Loucy (cell line): ENCODE data around the gene ISL1.

Experiments used
- H2AFZ ChIP-seq: fragments of 200-600 bp; sonication (generic); 2 replicates; pipeline ENCODE4 v1.6.0; 2016; ENCODE audit warnings: antibody characterized with exemption, mild to moderate bottlenecking, low read length, moderate library complexity
- H3F3A ChIP-seq: fragments of 200-600 bp; 2 replicates; pipeline ENCODE4 v1.6.0; 2016; ENCODE audit warnings: antibody characterized with exemption, low read depth, mild to moderate bottlenecking
- H3K27me3 ChIP-seq: fragments of 200-600 bp; sonication (generic); 2 replicates; pipeline ENCODE4 v1.6.1; 2014; ENCODE audit warnings: low read length, mild to moderate bottlenecking; ENCODE audit not compliant: insufficient read depth, poor library complexity, severe bottlenecking
- H3K36me3 ChIP-seq: fragments of 200-600 bp; sonication (generic); 2 replicates; pipeline ENCODE4 v1.6.1; 2016; ENCODE audit warnings: low read length; ENCODE audit not compliant: insufficient read depth
- H3K4me1 ChIP-seq: fragments of 200-600 bp; sonication (generic); 2 replicates; pipeline ENCODE4 v1.5.1; 2014; ENCODE audit warnings: low read length, mild to moderate bottlenecking; ENCODE audit not compliant: insufficient read depth, poor library complexity, severe bottlenecking
- H3K4me2 ChIP-seq: fragments of 200-600 bp; sonication (generic); 2 replicates; pipeline ENCODE4 v1.6.0; 2014; ENCODE audit warnings: antibody characterized with exemption, low read length, low read depth, mild to moderate bottlenecking; ENCODE audit not compliant: poor library complexity, severe bottlenecking
- H3K4me3 ChIP-seq: fragments of 200-600 bp; sonication (generic); 2 replicates; pipeline ENCODE4 v1.5.1; 2014; ENCODE audit warnings: low read length, mild to moderate bottlenecking, mixed read lengths; ENCODE audit not compliant: poor library complexity, severe bottlenecking
- H3K79me2 ChIP-seq: fragments of 200-600 bp; sonication (generic); 2 replicates; pipeline ENCODE4 v1.6.1; 2014; ENCODE audit warnings: low read length; ENCODE audit not compliant: insufficient read depth
- H3K9ac ChIP-seq: fragments of 200-600 bp; sonication (generic); 2 replicates; pipeline ENCODE4 v1.6.0; 2014; ENCODE audit warnings: mild to moderate bottlenecking, low read depth, low read length, moderate library complexity; ENCODE audit not compliant: poor library complexity, severe bottlenecking
- H3K9me2 ChIP-seq: fragments of 200-600 bp; sonication (generic); replicated peaks from 2 replicates; pipeline ENCODE4 v1.6.1; 2016; ENCODE audit warnings: low read depth, low read length, mixed read lengths
- H3K9me3 ChIP-seq: fragments of 200-600 bp; sonication (generic); 2 replicates; pipeline ENCODE4 v1.6.1; 2014; ENCODE audit warnings: mild to moderate bottlenecking, antibody characterized with exemption, low read length, low read depth; ENCODE audit not compliant: insufficient read depth
- H4K20me1 ChIP-seq: fragments of 200-600 bp; sonication (generic); 2 replicates; pipeline ENCODE4 v1.6.0; 2014; ENCODE audit warnings: antibody characterized with exemption, low read length, mild to moderate bottlenecking; ENCODE audit not compliant: insufficient read depth, poor library complexity, severe bottlenecking
- CTCF ChIP-seq: fragments of 200-600 bp; sonication (generic); conservative IDR thresholded peaks from 2 replicates; pipeline ENCODE4 v1.5.1; 2014; ENCODE audit warnings: mild to moderate bottlenecking, antibody characterized with exemption, low read length
- EZH2phosphoT487 ChIP-seq: fragments of 200-600 bp; IDR thresholded peaks from 2 replicates; pipeline ENCODE4 v1.6.1; 2018; ENCODE audit warnings: antibody characterized with exemption, mild to moderate bottlenecking, moderate library complexity, borderline replicate concordance

ISL1 gene

DNA sequence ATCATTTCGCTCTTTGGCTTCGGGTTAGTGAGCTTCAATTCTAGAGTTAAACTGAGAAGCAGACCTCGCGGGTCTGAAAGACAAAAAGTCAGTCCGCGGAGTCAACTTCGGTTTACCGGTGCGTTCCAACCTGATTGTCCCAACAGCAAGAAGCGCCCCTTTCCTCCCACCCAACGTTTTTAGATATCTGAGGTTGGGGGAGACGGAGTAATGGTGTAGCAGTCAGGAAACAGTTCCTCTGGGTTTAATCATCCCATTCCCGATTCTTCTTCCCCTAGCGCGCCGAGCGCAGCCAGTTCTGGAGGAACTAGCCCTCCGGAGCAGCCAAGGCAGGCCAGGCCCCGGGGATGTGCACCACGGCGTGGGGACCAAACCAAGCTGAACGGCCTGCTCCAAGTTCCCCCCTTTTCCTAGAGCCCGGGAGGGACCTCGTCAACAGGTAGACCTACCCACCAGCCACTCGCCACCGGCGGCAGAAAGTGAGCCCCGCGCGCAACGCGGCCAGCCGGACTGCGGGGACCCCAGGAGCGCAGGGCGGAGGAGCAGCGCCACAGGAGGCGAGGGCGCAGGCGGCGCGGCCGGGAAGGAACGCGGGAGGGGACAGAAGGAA is 622 bp upstream of the ISL1 start:
- Histone ChIP-seq H3K36me3 (no peaks in the 10 kb centered on the region), H3K4me2 (no peak overlapping the region), H4K20me1 (no peaks in the 10 kb centered on the region), H3F3A (no peaks in the 10 kb centered on the region), H3K9ac (no peak overlapping the region), H2AFZ (no peak overlapping the region), H3K27me3 (no peaks in the 10 kb centered on the region), H3K79me2 (no peaks in the 10 kb centered on the region), H3K9me2 (no peaks in the 10 kb centered on the region), H3K9me3 (no peaks in the 10 kb centered on the region), H3K4me3 (no peak overlapping the region), H3K4me1 (no peaks in the 10 kb centered on the region)
- no peak for TF ChIP-seq EZH2phosphoT487
- TF ChIP-seq CTCF = no peak

DNA sequence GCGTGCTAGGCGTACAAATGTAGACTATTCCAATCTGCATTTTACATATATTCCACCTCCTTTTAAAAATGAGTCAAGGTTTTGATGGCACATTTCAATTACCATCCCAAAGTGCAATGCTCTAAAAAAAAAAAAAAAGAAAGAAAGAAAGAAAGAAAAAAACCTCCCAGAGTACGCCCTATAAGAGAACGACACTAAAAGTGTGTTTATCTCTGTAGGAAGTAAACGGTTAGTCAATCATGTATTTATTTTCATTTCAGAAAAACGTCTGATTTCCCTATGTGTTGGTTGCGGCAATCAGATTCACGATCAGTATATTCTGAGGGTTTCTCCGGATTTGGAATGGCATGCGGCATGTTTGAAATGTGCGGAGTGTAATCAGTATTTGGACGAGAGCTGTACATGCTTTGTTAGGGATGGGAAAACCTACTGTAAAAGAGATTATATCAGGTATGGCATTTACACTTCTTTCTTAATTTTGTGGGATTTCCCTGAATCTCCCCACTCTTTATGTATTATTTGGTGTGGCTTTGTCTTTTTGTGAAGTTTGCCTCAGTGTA is 1.1 kb downstream of the ISL1 start:
- H3K9me3 ChIP-seq = no peaks in the 10 kb centered on the region
- no peaks in the 10 kb centered on the region for H3K27me3 ChIP-seq
- H3K79me2 ChIP-seq = no peaks in the 10 kb centered on the region
- TF ChIP-seq CTCF (no peak), EZH2phosphoT487 (no peak)
- no peak overlapping the region for H2AFZ ChIP-seq
- H3K4me2 ChIP-seq = no peak overlapping the region
- no peaks in the 10 kb centered on the region for H3K36me3 ChIP-seq
- H3K4me1 ChIP-seq = no peaks in the 10 kb centered on the region
- no peaks in the 10 kb centered on the region for H3F3A ChIP-seq
- H3K9me2 ChIP-seq = no peaks in the 10 kb centered on the region
- H3K4me3 ChIP-seq = no peak overlapping the region
- H4K20me1 ChIP-seq = no peaks in the 10 kb centered on the region
- no peak overlapping the region for H3K9ac ChIP-seq

DNA sequence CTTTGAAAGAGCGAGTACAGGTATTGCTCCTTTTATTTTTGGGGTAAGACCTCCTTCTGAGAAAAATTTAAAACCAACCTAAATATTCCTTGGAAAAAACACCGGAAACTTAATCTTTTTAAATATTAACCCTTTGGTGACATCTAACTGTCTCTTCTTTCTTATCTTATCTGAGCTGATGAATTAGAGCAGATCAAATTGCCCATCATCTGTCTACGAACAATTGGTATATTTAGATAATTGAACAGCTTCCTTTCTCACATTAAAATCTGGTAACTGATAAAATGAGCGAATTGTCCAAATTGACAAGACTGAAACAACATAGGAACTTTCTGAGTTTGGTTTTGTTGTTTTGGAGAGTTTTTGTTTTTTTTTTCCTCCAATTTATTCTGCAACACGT is 2.0 kb downstream of the ISL1 start:
- Histone ChIP-seq H3K4me3 (no peak overlapping the region), H3K4me1 (no peaks in the 10 kb centered on the region)
- TF ChIP-seq EZH2phosphoT487 (no peak), CTCF (no peak)

More for the DNA sequence above, 2.0 kb downstream of the ISL1 start:
- H3F3A ChIP-seq = no peaks in the 10 kb centered on the region
- no peaks in the 10 kb centered on the region for H4K20me1 ChIP-seq
- H3K79me2 ChIP-seq = no peaks in the 10 kb centered on the region
- no peak overlapping the region for H3K4me2 ChIP-seq
- no peaks in the 10 kb centered on the region for H3K9me3 ChIP-seq
- H3K27me3 ChIP-seq = no peaks in the 10 kb centered on the region
- H3K9me2 ChIP-seq = no peaks in the 10 kb centered on the region
- H3K9ac ChIP-seq = no peak overlapping the region
- H2AFZ ChIP-seq = no peak overlapping the region
- no peaks in the 10 kb centered on the region for H3K36me3 ChIP-seq
